GM19324 (cell line): ENCODE measurements around the gene PRPF4.

Experiments
- ATAC-seq: cut with Tn5 transposase; IDR thresholded peaks from one replicate; pipeline ENCODE4 v1.9.1; 2021; ENCODE audit warnings: mild to moderate bottlenecking, moderate library complexity; ENCODE audit not compliant: unreplicated experiment, low FRiP score

Gene PRPF4

DNA sequence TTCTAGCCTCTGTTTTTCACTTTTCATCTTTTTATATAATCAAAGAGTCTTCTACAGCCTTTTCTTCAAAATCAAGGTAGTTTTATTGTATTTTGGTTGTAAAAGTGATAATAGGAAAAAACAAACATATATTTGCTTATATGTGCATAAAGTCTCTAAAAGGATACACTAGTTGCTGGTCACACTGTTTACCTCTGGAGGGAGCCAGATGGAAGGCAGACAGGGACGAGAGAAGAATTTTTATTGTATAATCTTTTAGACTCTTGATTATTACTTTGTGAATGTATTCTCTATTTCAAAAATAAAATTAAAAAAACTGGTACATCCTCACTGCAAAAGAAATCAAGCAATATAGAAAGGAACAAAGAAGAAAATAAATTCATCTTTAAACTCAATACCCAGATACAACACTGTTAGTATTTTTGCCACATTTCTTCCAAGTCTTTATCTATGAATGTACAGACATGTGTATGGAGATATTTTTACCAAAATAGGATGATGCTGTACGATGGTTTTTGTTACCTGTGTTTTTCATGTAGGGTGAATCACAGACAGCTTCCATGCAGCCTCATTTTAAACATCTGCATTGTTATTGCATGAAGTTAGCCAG is 33.9 kb downstream of the PRPF4 start:
- no peak for ATAC-seq

DNA sequence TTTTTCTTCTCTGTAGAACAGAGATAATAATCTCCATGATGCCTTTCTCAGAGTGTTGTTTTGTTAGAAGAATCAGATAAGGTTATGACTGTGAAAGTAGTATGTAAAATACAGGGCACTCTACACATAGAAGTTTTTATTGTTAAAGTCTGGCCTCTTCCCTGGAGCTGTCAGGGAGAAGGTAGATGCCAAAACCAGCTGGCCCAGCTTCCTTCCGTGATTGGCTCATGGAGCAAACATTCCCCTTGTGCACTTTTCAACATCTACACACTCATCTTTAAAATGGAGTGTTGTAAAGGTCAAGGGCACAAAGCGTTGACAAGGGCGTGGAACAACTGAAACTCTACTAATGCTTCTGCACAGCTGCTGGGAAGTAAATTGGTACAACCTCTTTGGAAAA is 35.1 kb downstream of the PRPF4 start:
- ATAC-seq: no peak

DNA sequence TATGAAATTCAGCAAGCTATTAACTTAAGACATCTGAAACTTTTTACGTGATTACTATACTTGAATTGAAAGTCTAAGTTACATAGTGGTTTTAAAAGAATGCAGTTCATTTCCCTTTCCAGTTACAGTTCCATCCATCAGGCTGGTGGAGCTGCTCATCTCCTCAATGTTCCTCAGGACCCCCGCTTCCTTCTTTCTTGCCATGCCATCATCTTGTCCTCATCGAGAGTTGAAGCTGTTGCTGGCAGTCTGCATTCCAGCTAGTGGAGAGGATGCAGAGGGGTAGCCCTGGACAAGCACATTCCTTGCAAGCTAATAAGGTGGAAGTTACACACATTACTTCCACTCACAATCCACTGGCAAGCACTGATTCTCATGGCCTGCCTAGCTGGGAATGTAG is 36.5 kb downstream of the PRPF4 start:
- ATAC-seq: no peak

DNA sequence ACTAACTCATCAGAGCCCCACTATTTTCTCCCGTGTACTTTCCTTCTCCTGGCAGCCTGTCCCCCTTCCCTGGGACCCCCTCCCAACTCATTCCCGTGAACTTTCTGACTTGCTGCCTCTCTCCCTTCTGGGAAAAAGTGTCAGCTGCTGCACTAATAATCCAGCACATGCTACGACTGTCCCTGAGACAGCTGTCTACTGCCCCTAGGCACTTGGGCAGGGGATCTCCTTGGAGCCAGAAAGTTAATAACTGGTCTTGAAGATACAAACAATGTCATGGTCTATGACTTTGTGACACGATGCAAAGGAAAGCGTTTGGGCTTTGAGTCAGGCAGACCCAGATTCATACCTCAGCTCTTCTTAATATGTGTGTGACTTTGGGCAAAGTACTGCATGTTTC is 37.8 kb downstream of the PRPF4 start:
- no peak for ATAC-seq

DNA sequence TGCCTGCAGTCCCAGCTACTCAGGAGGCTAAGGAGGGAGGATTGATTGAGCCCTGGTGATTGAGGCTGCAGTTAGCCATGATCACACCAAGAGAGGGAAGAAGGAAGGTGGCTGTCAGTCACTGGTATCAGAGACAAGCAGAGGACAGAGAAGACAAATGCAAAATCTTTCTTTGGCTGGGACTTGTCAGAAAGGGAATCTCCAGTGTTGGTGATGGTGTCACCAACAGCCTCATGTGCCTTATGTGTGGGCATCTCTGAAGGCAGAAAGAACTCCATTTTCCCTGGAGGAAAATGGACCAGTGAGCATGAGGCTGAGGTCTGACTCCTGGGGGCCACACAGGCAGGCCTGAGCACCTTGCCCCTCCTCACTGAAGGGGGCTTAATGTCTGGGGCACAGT is 39.8 kb downstream of the PRPF4 start:
- no peak for ATAC-seq

DNA sequence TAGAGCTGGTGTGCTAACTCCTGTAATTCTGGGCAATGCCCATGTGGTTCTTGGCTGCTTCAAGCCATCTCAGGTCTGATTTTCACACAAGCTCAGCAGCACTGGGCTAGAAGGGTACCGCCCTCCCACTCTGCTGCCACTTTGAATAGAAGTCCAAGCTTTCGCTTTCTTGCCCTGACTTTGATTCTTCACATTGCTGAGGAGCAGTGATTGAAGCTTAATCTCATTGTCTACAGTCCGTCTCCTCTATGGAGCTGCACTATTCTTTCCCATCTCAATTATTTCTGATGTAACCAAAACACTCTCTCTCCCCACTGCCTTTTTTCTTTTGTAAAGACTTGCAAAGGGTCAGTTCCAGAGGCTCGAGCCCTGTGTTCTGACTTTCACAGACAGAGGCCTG is 40.6 kb downstream of the PRPF4 start:
- no peak for ATAC-seq

DNA sequence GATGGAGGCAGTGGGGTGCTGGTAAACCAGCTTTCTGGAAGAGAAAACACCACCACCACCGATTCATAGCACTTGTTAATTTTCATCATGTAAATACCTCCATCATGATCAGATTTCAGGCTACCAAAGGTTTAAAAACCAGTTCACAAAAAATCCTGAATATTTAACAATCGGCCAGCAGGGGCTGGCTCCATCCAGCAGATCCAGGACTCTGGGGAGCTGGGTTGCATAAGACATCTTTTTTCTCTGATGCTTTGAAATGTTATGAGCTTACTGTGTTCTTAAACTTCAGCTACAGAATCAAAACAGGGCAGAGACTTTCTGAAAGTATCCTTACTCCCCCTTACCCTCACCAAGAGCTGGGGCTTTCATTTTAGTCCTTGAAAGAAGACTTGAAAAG is 42.3 kb downstream of the PRPF4 start:
- no peak for ATAC-seq

DNA sequence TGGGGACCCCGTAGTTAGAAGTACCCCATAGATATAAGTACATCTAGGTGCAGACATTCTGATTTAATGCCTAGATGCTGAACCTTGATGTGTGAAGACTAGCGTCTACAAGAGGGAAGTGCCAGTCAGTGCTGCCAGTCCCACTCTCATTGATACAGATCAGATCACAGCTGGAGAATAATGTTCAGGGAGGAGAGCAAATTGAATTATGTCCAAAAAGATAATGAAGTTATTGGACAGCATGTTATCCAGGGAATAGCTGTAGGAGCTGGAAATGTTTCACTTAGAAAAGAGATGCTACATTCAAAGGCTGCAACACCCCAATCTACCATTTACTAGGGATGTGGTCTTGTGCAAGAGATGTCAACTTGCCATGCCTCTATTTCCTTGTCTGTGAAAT is 43.6 kb downstream of the PRPF4 start:
- ATAC-seq: no peak

DNA sequence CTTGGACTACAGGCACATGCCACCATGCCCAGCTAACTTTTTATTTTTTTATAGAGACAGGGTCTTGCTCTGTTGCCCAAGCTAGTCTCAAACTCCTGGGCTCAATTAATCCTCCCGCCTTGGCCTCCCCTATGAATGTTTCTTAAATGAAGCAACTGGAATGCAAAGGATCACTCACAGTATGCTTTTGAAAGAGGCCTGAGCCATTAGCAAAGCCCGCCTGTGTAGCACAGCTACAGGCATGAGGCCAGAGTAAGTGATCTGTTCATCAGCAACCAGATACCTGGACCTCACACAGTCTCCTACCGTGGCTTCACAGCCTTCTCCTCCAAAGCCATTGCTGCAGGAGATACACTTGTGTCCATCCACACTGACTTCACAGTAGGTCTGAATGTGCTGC is 44.6 kb downstream of the PRPF4 start:
- no peak for ATAC-seq

DNA sequence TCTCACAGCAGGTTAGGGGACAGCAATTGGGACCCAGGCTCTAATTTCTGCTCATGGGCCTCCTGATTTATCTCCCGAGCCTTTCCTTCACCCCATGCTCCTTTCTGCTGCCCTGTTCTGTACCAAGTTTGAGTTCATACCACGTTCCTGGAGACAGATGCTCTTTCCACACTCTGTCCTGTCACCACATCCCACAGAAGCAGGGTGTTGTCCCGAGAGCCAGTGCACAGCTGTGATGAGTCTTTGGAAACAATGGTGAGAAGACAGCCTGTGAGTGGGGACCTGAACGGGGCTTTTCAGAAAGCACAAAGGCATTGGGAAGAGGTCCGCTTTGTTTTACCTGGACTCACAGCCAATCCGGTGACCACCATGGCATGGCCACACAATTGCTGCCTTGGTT is 47.2 kb downstream of the PRPF4 start:
- ATAC-seq: no peak

DNA sequence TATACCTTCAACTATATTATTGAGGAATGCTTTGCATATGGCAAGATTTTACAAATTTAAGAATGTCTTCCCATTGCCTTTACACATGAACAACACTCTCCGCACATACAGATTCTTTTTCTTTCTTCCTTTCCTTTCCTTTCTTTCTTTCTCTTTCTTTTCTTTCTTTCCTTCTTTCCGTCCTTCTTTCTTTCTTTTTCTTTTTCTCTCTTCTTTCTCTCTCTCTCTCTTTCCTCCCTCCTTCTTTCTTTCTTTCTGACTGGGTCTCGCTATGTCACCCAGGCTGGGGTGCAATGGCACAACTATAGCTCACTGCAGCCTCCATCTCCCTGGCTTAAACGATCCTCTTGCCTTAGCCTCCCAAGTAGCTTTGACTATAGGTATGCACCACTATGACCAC is 50.8 kb downstream of the PRPF4 start:
- no peak for ATAC-seq

DNA sequence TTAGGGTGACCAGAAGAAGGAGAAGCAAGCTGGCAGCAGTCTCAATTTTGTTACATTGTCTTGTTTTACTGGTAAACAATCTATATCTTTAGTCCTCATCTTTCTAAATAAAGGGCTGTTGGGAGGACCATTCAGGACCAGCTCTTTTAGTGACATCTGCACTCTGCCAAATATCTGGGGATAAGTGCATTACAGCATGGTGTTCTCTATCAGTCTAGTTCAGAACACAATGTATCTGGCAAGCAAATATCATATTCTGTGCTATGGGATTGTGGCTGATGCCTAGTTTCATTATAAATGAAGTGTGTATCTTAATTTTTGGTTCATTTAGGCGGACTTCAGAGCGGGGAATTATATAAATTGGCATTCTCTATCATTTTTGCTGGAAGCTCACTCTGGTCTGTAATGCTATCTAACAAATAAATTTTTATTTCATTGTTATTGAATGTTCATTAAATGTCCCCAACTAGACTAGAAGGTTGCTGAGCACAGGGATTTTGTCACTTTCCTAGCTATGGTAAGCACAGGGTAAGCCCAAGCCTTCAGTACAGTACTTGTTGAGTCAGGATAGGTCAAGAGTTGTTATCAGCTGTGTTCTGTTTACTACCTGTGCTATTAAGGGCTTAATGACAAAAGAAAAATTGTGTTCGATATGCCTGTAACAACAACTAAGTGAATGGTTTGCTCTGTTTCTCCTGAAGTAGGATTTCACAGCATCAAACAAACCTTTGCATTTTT is 52.8 kb downstream of the PRPF4 start:
- no peak for ATAC-seq

DNA sequence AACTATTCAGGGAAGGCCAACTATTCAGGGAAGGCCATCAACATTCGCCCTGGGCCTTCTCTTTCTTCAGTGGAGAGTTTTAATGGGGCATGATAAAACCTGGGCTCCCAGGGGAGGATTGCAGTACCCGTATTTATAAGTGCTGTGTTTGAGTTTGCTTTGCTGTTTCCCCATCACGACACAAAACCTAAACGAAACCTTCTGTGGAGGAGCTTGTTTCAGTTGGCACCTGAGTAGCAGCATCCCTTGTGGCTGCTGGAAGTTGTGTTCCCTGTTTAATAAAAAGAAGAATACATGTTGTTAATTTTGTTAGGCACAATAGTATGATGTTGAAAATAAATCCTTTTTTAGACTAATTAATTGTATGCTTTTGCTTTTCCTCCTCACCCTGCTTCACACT is 56.3 kb downstream of the PRPF4 start:
- no peak for ATAC-seq

DNA sequence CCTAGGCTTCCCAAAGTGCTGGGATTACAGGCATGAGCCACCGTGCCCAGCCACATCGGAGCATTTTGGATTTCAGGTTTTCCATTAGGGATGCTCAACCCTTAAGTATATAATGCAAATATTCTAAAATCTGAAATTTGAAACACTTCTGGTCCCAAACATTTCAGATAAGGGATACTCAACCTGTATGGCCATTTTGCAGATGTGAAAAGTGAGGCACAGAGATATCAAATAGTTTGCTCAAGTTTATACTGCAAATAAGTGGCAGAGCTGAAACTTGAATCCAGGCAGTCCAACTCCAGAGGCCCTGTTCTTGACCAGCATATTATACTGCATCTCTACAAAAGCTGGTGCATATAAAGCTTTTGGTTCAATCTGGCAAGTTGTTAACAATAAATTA is 62.3 kb downstream of the PRPF4 start:
- ATAC-seq: no peak

DNA sequence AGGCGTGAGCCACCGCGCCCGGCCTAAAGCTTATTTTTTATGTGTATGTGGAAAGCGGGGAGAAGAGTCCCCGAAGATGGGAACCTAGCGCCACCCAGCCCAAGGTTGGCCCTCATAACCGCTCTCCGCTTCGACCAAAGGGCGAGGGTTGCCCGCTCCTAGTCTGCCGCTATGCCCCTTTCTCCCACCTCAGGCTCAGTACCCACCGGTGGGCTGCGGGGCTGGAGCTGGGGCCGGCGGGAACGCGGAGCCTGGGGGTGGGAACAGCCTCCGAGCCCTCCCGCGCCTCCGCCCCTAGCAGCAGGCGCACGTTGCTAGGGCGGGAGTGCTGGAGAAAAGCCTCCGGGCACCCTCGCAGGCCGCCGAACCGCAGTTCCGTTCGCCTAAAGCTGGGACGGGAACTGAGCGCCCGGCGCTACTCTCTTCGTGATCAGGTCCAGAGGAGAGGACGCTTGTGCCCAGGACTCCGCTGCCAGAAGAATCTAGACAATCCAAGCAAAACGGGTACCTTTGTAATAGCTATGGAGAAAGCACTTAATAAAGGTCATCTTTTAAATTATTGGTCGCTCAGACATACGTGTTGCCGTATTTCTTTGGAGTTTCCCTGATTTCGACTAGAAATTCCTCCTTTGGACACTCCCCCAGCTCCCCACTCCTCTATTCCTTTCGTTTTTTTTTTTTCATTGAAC is 64.7 kb downstream of the PRPF4 start, which contains the start of gene WDR31:
Gene WDR31, minus strand, starts transcription at position 265 of the 689 bp plus-strand sequence. CDS start 8,253 bp downstream, outside the sequence.
- ATAC-seq: peak; percentile 99

DNA sequence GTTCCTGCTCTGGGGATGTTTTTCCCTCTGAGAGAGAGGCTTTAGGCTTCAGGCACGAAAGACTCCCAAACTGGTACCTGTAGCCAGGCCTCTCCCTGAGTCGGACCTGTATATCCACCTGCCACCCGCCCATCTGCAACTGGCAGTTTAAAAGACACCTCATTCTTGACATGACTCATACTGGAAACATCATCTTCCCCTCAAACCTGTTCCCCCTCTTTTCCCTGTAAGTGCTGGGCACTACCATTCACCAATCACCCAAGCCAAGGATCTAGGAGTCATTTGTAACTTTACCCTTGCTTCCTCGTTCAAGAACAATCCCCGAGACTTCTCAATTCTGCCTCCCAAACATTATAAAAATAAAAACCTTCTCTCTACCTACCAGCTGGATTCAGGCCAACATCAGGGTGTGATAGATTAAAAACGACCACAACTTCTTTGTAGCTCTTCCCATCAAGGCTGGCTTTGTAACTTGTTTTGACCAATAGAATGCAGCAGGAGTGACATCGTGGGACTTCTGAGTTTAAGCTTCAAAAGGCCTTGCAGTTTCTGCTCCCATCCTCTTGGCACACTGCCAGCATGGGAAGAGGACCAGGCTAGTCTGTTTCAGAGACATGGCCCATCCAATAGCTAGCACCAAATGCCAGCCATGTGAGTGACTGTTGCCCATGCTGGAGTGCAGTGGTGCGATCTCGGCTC is 66.4 kb downstream of the PRPF4 start:
- ATAC-seq: no peak
